HEK293 (cell line): ENCODE results near the gene CNNM1.

Source experiments
- CTCF ChIA-PET: fragments of 350-600 bp; formaldehyde crosslinking; extraction: SDS; loops from one replicate; lab custom pipeline; 2021; ENCODE audit warnings: antibody characterized with exemption; lab: Yijun Ruan, JAX
- POLR2A ChIA-PET: fragments of 300-600 bp; formaldehyde crosslinking; extraction: SDS; loops from one replicate; lab custom pipeline; 2020; ENCODE audit warnings: antibody characterized with exemption, inconsistent platforms; lab: Yijun Ruan, JAX
- H3K27ac ChIP-seq: fragments of 200-500 bp; sonication (Bioruptor generic); 2 replicates; pipeline ENCODE4 v1.5.1; 2014; ENCODE audit warnings: low read depth, low read length, control low read depth, inconsistent platforms; ENCODE audit errors: extremely low read depth
- H3K36me3 ChIP-seq, 2 experiments: fragments of 200-500 bp in 1 of 2; sonication (Bioruptor generic) in 1 of 2; 1 replicate in 1 of 2; 2 replicates in 1 of 2; pipeline ENCODE4 v1.5.1; 2014 to 2017; ENCODE audit warnings: inconsistent platforms in 2 of 2, low read length in 2 of 2; ENCODE audit not compliant: control insufficient read depth in 2 of 2, insufficient read depth in 1 of 2
- H3K4me1 ChIP-seq: fragments of 200-500 bp; sonication (Bioruptor generic); 2 replicates; pipeline ENCODE4 v1.5.1; 2014; ENCODE audit warnings: mild to moderate bottlenecking, low read length, inconsistent platforms; ENCODE audit not compliant: control insufficient read depth, insufficient read depth
- H3K4me3 ChIP-seq: 2 replicates; pipeline ENCODE4 v1.5.1; 2011; ENCODE audit warnings: low read depth, mild to moderate bottlenecking, control low read depth, low read length, moderate library complexity
- H3K9me3 ChIP-seq: fragments of 200-500 bp; sonication (Bioruptor generic); 2 replicates; pipeline ENCODE4 v1.5.1; 2014; ENCODE audit warnings: low read depth, low read length, inconsistent platforms; ENCODE audit not compliant: control insufficient read depth, insufficient read depth
- BCL6B ChIP-seq: fragments of 450-650 bp; formaldehyde crosslinking; IDR thresholded peaks from 2 replicates; pipeline ENCODE4 v1.5.1; 2017; ENCODE audit warnings: missing biosample characterization, missing genetic modification characterization
- HOXD13 ChIP-seq: sonication (generic); formaldehyde crosslinking; IDR thresholded peaks from 2 replicates; pipeline ENCODE4 v1.8.0; 2022; ENCODE audit warnings: missing genetic modification reagents, borderline replicate concordance
- KLF1 ChIP-seq: fragments of 450-650 bp; formaldehyde crosslinking; IDR thresholded peaks from 2 replicates; pipeline ENCODE4 v1.5.1; 2016; ENCODE audit warnings: missing biosample characterization, missing genetic modification characterization
- KLF16 ChIP-seq: fragments of 450-650 bp; formaldehyde crosslinking; IDR thresholded peaks from 2 replicates; pipeline ENCODE4 v1.5.1; 2017; ENCODE audit warnings: missing biosample characterization, missing genetic modification characterization
- OSR2 ChIP-seq: fragments of 450-650 bp; formaldehyde crosslinking; IDR thresholded peaks from 2 replicates; pipeline ENCODE4 v1.5.1; 2016; ENCODE audit warnings: missing biosample characterization, missing genetic modification characterization
- TRIM28 ChIP-seq: IDR thresholded peaks from 2 replicates; pipeline ENCODE4 v1.6.1; 2011; ENCODE audit warnings: low read length, control low read depth, borderline replicate concordance
- ZNF114 ChIP-seq: fragments of 450-650 bp; formaldehyde crosslinking; IDR thresholded peaks from 2 replicates; pipeline ENCODE4 v1.5.0; 2017; ENCODE audit warnings: missing biosample characterization, missing genetic modification characterization
- ZNF133 ChIP-seq: fragments of 450-650 bp; formaldehyde crosslinking; IDR thresholded peaks from 2 replicates; pipeline ENCODE4 v1.5.1; 2016; ENCODE audit warnings: missing biosample characterization, missing genetic modification characterization
- ZNF138 ChIP-seq: fragments of 450-650 bp; formaldehyde crosslinking; IDR thresholded peaks from 2 replicates; pipeline ENCODE4 v1.5.1; 2016; ENCODE audit warnings: missing biosample characterization, missing genetic modification characterization, borderline replicate concordance
- ZNF155 ChIP-seq: fragments of 450-650 bp; formaldehyde crosslinking; IDR thresholded peaks from 2 replicates; pipeline ENCODE4 v1.5.1; 2016; ENCODE audit warnings: missing biosample characterization, missing genetic modification characterization
- ZNF175 ChIP-seq: fragments of 450-650 bp; formaldehyde crosslinking; IDR thresholded peaks from 2 replicates; pipeline ENCODE4 v1.5.1; 2016; ENCODE audit warnings: missing biosample characterization, missing genetic modification characterization
- ZNF184 ChIP-seq: fragments of 450-650 bp; IDR thresholded peaks from 2 replicates; pipeline ENCODE4 v1.5.1; 2018; ENCODE audit warnings: missing biosample characterization, mild to moderate bottlenecking, missing genetic modification characterization
- ZNF324 ChIP-seq: fragments of 450-650 bp; formaldehyde crosslinking; IDR thresholded peaks from 2 replicates; pipeline ENCODE4 v1.5.1; 2016; ENCODE audit warnings: missing biosample characterization, missing genetic modification characterization
- ZNF391 ChIP-seq: fragments of 450-650 bp; formaldehyde crosslinking; IDR thresholded peaks from 2 replicates; pipeline ENCODE4 v1.5.1; 2016; ENCODE audit warnings: low read depth, missing biosample characterization, missing genetic modification characterization, borderline replicate concordance
- ZNF423 ChIP-seq: fragments of 450-650 bp; formaldehyde crosslinking; IDR thresholded peaks from 2 replicates; pipeline ENCODE4 v1.5.1; 2016; ENCODE audit warnings: missing biosample characterization, missing genetic modification characterization
- ZNF473 ChIP-seq: fragments of 450-650 bp; formaldehyde crosslinking; IDR thresholded peaks from 2 replicates; pipeline ENCODE4 v1.5.1; 2017; ENCODE audit warnings: missing biosample characterization, missing genetic modification characterization
- ZNF513 ChIP-seq: fragments of 450-650 bp; IDR thresholded peaks from 2 replicates; pipeline ENCODE4 v1.5.1; 2018; ENCODE audit warnings: missing biosample characterization, missing genetic modification characterization
- ZNF514 ChIP-seq: fragments of 450-650 bp; formaldehyde crosslinking; IDR thresholded peaks from 2 replicates; pipeline ENCODE4 v1.5.1; 2016; ENCODE audit warnings: missing biosample characterization, missing genetic modification characterization
- ZNF596 ChIP-seq: fragments of 450-650 bp; IDR thresholded peaks from 2 replicates; pipeline ENCODE4 v1.5.0; 2018; ENCODE audit warnings: missing biosample characterization, mild to moderate bottlenecking, missing genetic modification characterization, moderate library complexity
- ZNF626 ChIP-seq: fragments of 450-650 bp; sonication (Bioruptor Pico); formaldehyde crosslinking; IDR thresholded peaks from 2 replicates; pipeline ENCODE4 v1.5.1; 2018; ENCODE audit warnings: missing biosample characterization, missing genetic modification characterization, inconsistent platforms
- ZNF639 ChIP-seq: fragments of 450-650 bp; formaldehyde crosslinking; IDR thresholded peaks from 2 replicates; pipeline ENCODE4 v1.5.1; 2016; ENCODE audit warnings: missing biosample characterization, missing genetic modification characterization
- ZNF768 ChIP-seq: fragments of 450-650 bp; formaldehyde crosslinking; IDR thresholded peaks from 2 replicates; pipeline ENCODE4 v1.5.1; 2018; ENCODE audit warnings: missing biosample characterization, mild to moderate bottlenecking, missing genetic modification characterization
- ZNF776 ChIP-seq: fragments of 450-650 bp; formaldehyde crosslinking; IDR thresholded peaks from 2 replicates; pipeline ENCODE4 v1.5.0; 2017; ENCODE audit warnings: missing biosample characterization, missing genetic modification characterization, borderline replicate concordance
- ZNF785 ChIP-seq: fragments of 450-650 bp; formaldehyde crosslinking; IDR thresholded peaks from 2 replicates; pipeline ENCODE4 v1.5.1; 2016; ENCODE audit warnings: missing biosample characterization, missing genetic modification characterization
- ZSCAN30 ChIP-seq: fragments of 450-650 bp; IDR thresholded peaks from 2 replicates; pipeline ENCODE4 v1.5.1; 2018; ENCODE audit warnings: missing biosample characterization, mild to moderate bottlenecking, missing genetic modification characterization, moderate library complexity
- ZXDB ChIP-seq: fragments of 450-650 bp; formaldehyde crosslinking; IDR thresholded peaks from 2 replicates; pipeline ENCODE4 v1.5.1; 2016; ENCODE audit warnings: missing biosample characterization, missing genetic modification characterization
- TF ChIP-seq, protein P1 (sequence below): fragments of 450-650 bp; formaldehyde crosslinking; IDR thresholded peaks from 2 replicates; pipeline ENCODE4 v1.5.1; 2016; ENCODE audit warnings: missing biosample characterization, missing genetic modification characterization
- TF ChIP-seq, protein P2 (sequence below): fragments of 450-650 bp; formaldehyde crosslinking; optimal IDR thresholded peaks from 2 replicates; pipeline ENCODE3; 2016; ENCODE audit warnings: missing biosample characterization, mild to moderate bottlenecking, missing genetic modification characterization

Gene CNNM1

GRCh38 chr10:99315853-99316252, 13.3 kb upstream of the CNNM1 start (continued):
- TF ChIP-seq, protein P1, sequence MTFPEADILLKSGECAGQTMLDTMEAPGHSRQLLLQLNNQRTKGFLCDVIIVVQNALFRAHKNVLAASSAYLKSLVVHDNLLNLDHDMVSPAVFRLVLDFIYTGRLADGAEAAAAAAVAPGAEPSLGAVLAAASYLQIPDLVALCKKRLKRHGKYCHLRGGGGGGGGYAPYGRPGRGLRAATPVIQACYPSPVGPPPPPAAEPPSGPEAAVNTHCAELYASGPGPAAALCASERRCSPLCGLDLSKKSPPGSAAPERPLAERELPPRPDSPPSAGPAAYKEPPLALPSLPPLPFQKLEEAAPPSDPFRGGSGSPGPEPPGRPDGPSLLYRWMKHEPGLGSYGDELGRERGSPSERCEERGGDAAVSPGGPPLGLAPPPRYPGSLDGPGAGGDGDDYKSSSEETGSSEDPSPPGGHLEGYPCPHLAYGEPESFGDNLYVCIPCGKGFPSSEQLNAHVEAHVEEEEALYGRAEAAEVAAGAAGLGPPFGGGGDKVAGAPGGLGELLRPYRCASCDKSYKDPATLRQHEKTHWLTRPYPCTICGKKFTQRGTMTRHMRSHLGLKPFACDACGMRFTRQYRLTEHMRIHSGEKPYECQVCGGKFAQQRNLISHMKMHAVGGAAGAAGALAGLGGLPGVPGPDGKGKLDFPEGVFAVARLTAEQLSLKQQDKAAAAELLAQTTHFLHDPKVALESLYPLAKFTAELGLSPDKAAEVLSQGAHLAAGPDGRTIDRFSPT (tag by site-specific recombination), result no peak
- TF ChIP-seq TRIM28 (no peak), ZNF514 (no peak), ZNF768 (tag by site-specific recombination) (no peak), ZNF133 (tag by site-specific recombination) (no peak), OSR2 (tag by site-specific recombination) (no peak)

DNA sequence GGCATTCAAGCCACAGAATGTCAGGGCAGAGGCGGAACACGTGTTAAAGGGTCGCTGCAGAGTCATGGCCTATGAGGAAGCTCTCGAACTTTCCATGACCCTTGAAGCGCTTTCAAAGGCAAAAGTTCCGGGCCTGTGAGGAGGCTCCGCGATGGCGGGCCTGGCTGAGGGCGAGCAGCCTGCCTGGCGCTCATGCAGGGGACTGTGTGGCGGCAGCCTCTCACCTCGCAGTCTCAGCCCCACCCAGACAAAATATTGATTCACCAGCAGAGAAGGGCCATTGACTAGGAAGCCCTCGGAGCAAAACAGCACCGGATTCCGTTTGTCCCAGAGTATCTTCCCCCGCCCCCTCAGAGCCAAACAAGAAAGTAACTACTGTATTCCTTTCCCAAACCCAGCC, 12.8 kb upstream of the CNNM1 start:
- ChIA-PET CTCF (no interaction called here), POLR2A (no interaction called here)
- H3K4me1 ChIP-seq, result no peaks in the 10 kb centered on the region
- no peak for TF ChIP-seq ZXDB
- no peak for TF ChIP-seq ZNF639 (tag by site-specific recombination)
- no peak for TF ChIP-seq ZNF324 (tag by site-specific recombination)
- TF ChIP-seq ZSCAN30 (tag by site-specific recombination), result no peak
- H3K36me3 ChIP-seq, result no peaks in the 10 kb centered on the region
- no peak overlapping the region for H3K27ac ChIP-seq
- H3K4me3 ChIP-seq, result no peak overlapping the region
- no peaks in the 10 kb centered on the region for H3K9me3 ChIP-seq

GRCh38 chr10:99318048-99318447, 11.1 kb upstream of the CNNM1 start:
- CTCF ChIA-PET, result interaction anchor here (0.6 to 0.8 kb wide), 2 partner anchors 29 to 1305 kb away, joined by 3 read pairs; no protein-coding TSS in a partner anchor

More at GRCh38 chr10:99318048-99318447, 11.1 kb upstream of the CNNM1 start:
- no peak overlapping the region for H3K4me3 ChIP-seq
- POLR2A ChIA-PET, result no interaction called here
- no peaks in the 10 kb centered on the region for H3K4me1 ChIP-seq
- no peak overlapping the region for H3K27ac ChIP-seq
- no peaks in the 10 kb centered on the region for H3K9me3 ChIP-seq
- TF ChIP-seq ZNF391 (tag by site-specific recombination) (no peak), KLF16 (tag by site-specific recombination) (no peak), ZNF513 (tag by site-specific recombination) (no peak), ZSCAN30 (tag by site-specific recombination) (no peak), ZNF155 (tag by site-specific recombination) (no peak), ZNF175 (tag by site-specific recombination) (no peak), ZNF785 (no peak), ZNF626 (tag by site-specific recombination) (no peak), ZNF114 (tag by site-specific recombination) (no peak), ZNF184 (tag by site-specific recombination) (no peak), ZNF473 (tag by site-specific recombination) (no peak), ZNF596 (tag by site-specific recombination) (no peak), HOXD13 (CRISPR knock-in tag) (no peak), BCL6B (tag by site-specific recombination) (no peak), ZNF423 (tag by site-specific recombination) (no peak), ZNF138 (tag by site-specific recombination) (no peak), KLF1 (tag by site-specific recombination) (no peak), ZNF776 (tag by site-specific recombination) (no peak)
- TF ChIP-seq, protein P2, sequence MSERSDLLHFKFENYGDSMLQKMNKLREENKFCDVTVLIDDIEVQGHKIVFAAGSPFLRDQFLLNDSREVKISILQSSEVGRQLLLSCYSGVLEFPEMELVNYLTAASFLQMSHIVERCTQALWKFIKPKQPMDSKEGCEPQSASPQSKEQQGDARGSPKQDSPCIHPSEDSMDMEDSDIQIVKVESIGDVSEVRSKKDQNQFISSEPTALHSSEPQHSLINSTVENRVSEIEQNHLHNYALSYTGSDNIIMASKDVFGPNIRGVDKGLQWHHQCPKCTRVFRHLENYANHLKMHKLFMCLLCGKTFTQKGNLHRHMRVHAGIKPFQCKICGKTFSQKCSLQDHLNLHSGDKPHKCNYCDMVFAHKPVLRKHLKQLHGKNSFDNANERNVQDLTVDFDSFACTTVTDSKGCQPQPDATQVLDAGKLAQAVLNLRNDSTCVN (tag by site-specific recombination), result no peak
- H3K36me3 ChIP-seq, result no peaks in the 10 kb centered on the region
